ENCODE measurements around the gene COBL.

Gene COBL

GRCh38 chr7:51040787-51041186 lies 275.8 kb downstream of the COBL start:
- no peaks in the 10 kb centered on the region for H3K9me3 Mint-ChIP-seq
- no peaks in the 10 kb centered on the region for H3K27me3 Mint-ChIP-seq (ENCODE audit: low read depth)
- TF ChIP-seq CTCF (IDR thresholded peaks at IDR 0.05; ENCODE audit: unreplicated experiment in 3 of 3): no peak
- H3K36me3 Mint-ChIP-seq (ENCODE audit: low read depth): no peaks in the 10 kb centered on the region
- no peak overlapping the region for H3K27ac Mint-ChIP-seq
- H3K4me1 Mint-ChIP-seq: no peaks in the 10 kb centered on the region
- H3K4me3 Mint-ChIP-seq: no peak overlapping the region

GRCh38 chr7:51038573-51038972 lies 278.0 kb downstream of the COBL start:
- H3K9me3 Mint-ChIP-seq: no peaks in the 10 kb centered on the region
- peaks cover 5% of the 10 kb centered on the region for H3K27me3 Mint-ChIP-seq (ENCODE audit: low read depth)
- H3K36me3 Mint-ChIP-seq (ENCODE audit: low read depth): no peaks in the 10 kb centered on the region
- no peak overlapping the region for H3K4me3 Mint-ChIP-seq
- TF ChIP-seq CTCF (IDR thresholded peaks at IDR 0.05; ENCODE audit: unreplicated experiment in 3 of 3): no peak
- H3K27ac Mint-ChIP-seq: no peak overlapping the region
- H3K4me1 Mint-ChIP-seq: peaks cover 13% of the 10 kb centered on the region

- no peaks in the 10 kb centered on the region for H3K9me3 Mint-ChIP-seq
- H3K4me3 Mint-ChIP-seq: no peak overlapping the region
- no peak for TF ChIP-seq CTCF (IDR thresholded peaks at IDR 0.05; ENCODE audit: unreplicated experiment in 3 of 3)
- no peaks in the 10 kb centered on the region for H3K36me3 Mint-ChIP-seq (ENCODE audit: low read depth)
- peaks cover 10% of the 10 kb centered on the region for H3K27me3 Mint-ChIP-seq (ENCODE audit: low read depth)
- H3K27ac Mint-ChIP-seq: no peak overlapping the region
- peaks cover 18% of the 10 kb centered on the region for H3K4me1 Mint-ChIP-seq
Observed at GRCh38 chr7:51035716-51036115, 280.9 kb downstream of the COBL start.

GRCh38 chr7:51034521-51035264 lies 281.9 kb downstream of the COBL start:
- Mint-ChIP-seq H3K27me3 (ENCODE audit: low read depth) (peaks cover 10% of the 10 kb centered on the region), H3K4me1 (peaks cover 20% of the 10 kb centered on the region), H3K4me3 (no peak overlapping the region), H3K36me3 (ENCODE audit: low read depth) (no peaks in the 10 kb centered on the region), H3K27ac (peak overlapping the region; percentile 25 to 80 (median 26)), H3K9me3 (no peaks in the 10 kb centered on the region)
- no peak for TF ChIP-seq CTCF (IDR thresholded peaks at IDR 0.05; ENCODE audit: unreplicated experiment in 3 of 3)

GRCh38 chr7:51033727-51034520 lies 282.7 kb downstream of the COBL start:
- Mint-ChIP-seq H3K36me3 (ENCODE audit: low read depth) (no peaks in the 10 kb centered on the region), H3K4me1 (peaks cover 24% of the 10 kb centered on the region), H3K4me3 (no peak overlapping the region), H3K9me3 (no peaks in the 10 kb centered on the region), H3K27me3 (ENCODE audit: low read depth) (peaks cover 10% of the 10 kb centered on the region), H3K27ac (peak overlapping the region; percentile 25 to 80 (median 26))
- TF ChIP-seq CTCF (IDR thresholded peaks at IDR 0.05; ENCODE audit: unreplicated experiment in 3 of 3): no peak
